ENCODE data around the gene DXO.
"Not testable (repeated sequence)": the region's sequence is repeated elsewhere in the genome, so short reads cannot be mapped to it uniquely, and the experiment has no call there.

GRCh38 chr6:32012941-32013617, 41.1 kb upstream of the DXO start:
- TF ChIP-seq CTCF (IDR thresholded peaks at IDR 0.05; ENCODE audit: low read depth, low read length); EZH2phosphoT487 (IDR thresholded peaks at IDR 0.05; ENCODE audit: low read depth): not testable (repeated sequence)
